AG04449 (cell line): Measurements from ENCODE around the gene LPCAT2.

Experiments used
- CTCF ChIA-PET: fragments of 350-600 bp; formaldehyde crosslinking; extraction: SDS; loops from one replicate; lab custom pipeline; 2021; ENCODE audit warnings: antibody characterized with exemption; lab: Yijun Ruan, JAX
- POLR2A ChIA-PET: fragments of 400-600, 350-600 bp; formaldehyde crosslinking; extraction: SDS; loops from one replicate; lab custom pipeline; 2020; ENCODE audit warnings: antibody characterized with exemption, inconsistent platforms; lab: Yijun Ruan, JAX
- DNase-seq: peaks from one replicate; pipeline ENCODE4 v3.0.0-alpha.2; 2010; ENCODE audit warnings: low read depth, low spot score
- H3K4me3 ChIP-seq: 2 replicates; pipeline ENCODE4 v1.5.1; 2011; ENCODE audit warnings: low read depth, mild to moderate bottlenecking, control low read depth, low read length
- TF ChIP-seq, protein P1 (sequence below): IDR thresholded peaks from one replicate; pipeline ENCODE4 v1.5.1; 2011; ENCODE audit warnings: mild to moderate bottlenecking, moderate library complexity, low read length, control low read depth, inconsistent platforms; ENCODE audit not compliant: insufficient read depth; ENCODE audit errors: missing control alignments

LPCAT2 gene

DNA sequence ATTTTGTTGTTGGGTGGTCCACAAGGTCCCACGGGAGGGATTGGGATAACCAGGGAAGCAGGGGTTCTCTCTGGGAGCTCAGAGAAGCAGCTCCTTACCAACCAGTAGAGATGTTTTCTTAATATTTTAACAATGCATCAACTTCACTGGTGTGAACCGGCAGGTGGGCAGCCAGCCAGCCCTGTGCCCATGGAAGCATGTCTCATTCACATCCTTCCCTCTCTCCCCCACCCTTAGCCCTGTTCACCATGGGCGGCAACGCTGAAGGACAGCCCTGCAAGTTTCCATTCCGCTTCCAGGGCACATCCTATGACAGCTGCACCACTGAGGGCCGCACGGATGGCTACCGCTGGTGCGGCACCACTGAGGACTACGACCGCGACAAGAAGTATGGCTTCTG is 20.6 kb upstream of the LPCAT2 start:
- TF ChIP-seq, protein P1, sequence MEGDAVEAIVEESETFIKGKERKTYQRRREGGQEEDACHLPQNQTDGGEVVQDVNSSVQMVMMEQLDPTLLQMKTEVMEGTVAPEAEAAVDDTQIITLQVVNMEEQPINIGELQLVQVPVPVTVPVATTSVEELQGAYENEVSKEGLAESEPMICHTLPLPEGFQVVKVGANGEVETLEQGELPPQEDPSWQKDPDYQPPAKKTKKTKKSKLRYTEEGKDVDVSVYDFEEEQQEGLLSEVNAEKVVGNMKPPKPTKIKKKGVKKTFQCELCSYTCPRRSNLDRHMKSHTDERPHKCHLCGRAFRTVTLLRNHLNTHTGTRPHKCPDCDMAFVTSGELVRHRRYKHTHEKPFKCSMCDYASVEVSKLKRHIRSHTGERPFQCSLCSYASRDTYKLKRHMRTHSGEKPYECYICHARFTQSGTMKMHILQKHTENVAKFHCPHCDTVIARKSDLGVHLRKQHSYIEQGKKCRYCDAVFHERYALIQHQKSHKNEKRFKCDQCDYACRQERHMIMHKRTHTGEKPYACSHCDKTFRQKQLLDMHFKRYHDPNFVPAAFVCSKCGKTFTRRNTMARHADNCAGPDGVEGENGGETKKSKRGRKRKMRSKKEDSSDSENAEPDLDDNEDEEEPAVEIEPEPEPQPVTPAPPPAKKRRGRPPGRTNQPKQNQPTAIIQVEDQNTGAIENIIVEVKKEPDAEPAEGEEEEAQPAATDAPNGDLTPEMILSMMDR = no peak
- CTCF ChIA-PET = interaction anchor here (1.0 to 1.4 kb wide), 3 partner anchors 8 to 51 kb away, joined by 3 to 4 read pairs (median 3); no protein-coding TSS in a partner anchor
- DNase-seq = no peak
- POLR2A ChIA-PET = interaction anchor here (1.0 to 2.8 kb wide), 4 partner anchors 9 to 12 kb away, joined by 3 to 34 read pairs (median 8); partner anchors contain the start of gene MMP2
- H3K4me3 ChIP-seq = no peak overlapping the region

DNA sequence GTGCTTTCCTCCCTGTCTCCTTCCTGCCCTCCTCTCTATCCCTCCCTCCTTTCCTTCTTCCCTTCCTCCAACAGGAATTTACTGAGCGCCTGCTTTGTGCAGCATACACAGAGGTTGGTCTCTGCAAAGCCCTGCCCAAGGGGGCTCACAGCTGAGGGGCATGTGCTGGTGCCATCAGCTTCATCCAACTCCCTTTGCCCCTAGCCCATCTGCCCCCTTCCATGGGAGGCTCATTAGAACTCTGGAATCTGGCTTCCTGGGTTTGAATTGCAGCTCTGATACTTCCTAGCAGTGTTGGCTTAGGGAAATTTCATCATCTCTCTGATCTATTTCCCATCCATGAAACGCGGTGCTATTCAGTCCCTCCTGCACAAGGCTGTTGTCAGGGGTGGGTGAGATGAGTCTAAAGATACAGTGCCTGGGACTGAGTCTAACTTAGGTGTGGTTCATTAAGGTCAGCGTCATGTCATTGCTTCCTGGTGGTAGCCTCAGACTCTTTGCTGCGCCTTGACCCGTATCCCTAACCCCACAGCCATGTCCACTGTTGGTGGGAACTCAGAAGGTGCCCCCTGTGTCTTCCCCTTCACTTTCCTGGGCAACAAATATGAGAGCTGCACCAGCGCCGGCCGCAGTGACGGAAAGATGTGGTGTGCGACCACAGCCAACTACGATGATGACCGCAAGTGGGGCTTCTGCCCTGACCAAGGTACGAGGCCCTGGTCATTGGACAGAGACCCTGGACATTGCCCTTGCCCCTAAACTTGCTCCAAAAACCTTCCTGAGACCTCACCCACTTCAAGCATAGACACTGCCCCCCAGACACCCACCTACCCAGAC is 19.5 kb upstream of the LPCAT2 start:
- TF ChIP-seq, protein P1 = no peak
- no peak for DNase-seq
- H3K4me3 ChIP-seq = no peak overlapping the region
- ChIA-PET CTCF (interaction anchor here (0.8 to 1.6 kb wide), 3 partner anchors 9 to 215 kb away, joined by 3 to 6 read pairs (median 4); no protein-coding TSS in a partner anchor), POLR2A (interaction anchor here (1.0 to 2.4 kb wide), 3 partner anchors 10 to 11 kb away, joined by 3 to 12 read pairs (median 6); partner anchors contain the start of gene MMP2)

DNA sequence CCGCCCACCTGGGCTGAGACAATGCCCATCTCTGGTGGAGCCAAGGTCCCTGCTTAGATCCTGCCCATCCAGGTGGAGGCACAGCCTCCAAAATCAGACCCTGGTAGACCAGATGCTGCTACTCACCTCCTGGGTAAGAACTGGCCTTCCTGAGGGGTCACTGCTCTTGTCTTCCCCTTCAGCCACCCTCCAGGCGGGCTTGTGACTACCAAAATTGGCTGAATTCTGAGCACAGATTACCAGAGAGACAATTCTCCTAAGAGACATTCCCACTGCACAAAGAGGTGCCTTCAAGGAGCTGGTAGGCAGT is 19.0 kb upstream of the LPCAT2 start:
- ChIA-PET POLR2A (interaction anchor here (1.9 kb wide), 1 partner anchor 10 kb away, joined by 6 read pairs; no protein-coding TSS in a partner anchor), CTCF (interaction anchor here (0.7 to 4.0 kb wide), 5 partner anchors 9 to 214 kb away, joined by 3 to 26 read pairs (median 4); no protein-coding TSS in a partner anchor)

DNA sequence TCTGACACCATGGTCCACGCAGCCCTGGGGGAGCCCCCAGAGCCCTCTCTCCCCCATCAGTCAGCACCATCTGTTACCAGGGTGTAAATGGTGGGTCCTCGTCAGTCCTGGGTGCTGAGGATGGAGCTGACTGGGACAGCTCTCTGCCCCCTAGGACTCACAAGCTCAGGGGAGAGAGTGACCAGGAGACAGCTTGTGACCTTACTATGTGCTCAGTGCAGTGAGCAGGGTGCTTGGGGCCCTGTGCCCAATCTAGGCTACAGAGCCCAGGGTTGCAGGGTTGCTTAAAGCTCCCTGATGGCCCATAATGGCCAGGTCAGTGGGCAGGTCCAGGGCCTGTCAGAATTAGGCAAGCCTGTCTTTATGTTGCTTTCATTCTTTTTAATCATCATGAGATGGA is 18.6 kb upstream of the LPCAT2 start:
- DNase-seq = no peak
- POLR2A ChIA-PET = interaction anchor here (1.9 kb wide), 1 partner anchor 9 kb away, joined by 6 read pairs; no protein-coding TSS in a partner anchor
- CTCF ChIA-PET = interaction anchor here (0.7 to 4.0 kb wide), 5 partner anchors 9 to 214 kb away, joined by 3 to 26 read pairs (median 4); no protein-coding TSS in a partner anchor

More for the DNA sequence above, 19.0 kb upstream of the LPCAT2 start:
- no peak overlapping the region for H3K4me3 ChIP-seq
- TF ChIP-seq, protein P1 = no peak
- DNase-seq = no peak

DNA sequence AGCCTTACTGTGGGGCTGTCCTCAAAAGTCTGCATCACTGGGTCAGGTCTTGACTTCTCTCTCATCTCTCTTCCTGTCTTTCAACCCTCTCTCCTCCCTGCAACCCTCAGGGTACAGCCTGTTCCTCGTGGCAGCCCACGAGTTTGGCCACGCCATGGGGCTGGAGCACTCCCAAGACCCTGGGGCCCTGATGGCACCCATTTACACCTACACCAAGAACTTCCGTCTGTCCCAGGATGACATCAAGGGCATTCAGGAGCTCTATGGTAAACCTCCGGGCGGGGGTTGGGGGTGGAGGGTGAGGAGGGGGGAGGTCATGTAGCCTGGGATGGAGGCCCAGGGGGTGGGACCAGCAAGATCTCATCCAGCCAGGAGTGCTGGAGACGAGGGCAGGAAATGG is 17.2 kb upstream of the LPCAT2 start:
- H3K4me3 ChIP-seq = no peak overlapping the region
- ChIA-PET POLR2A (no interaction called here), CTCF (interaction anchor here (1.1 to 4.0 kb wide), 4 partner anchors 11 to 56 kb away, joined by 3 to 26 read pairs (median 6); no protein-coding TSS in a partner anchor)
- TF ChIP-seq, protein P1 = no peak
- no peak for DNase-seq

More for the DNA sequence above, 18.6 kb upstream of the LPCAT2 start:
- no peak overlapping the region for H3K4me3 ChIP-seq
- TF ChIP-seq, protein P1 = no peak

DNA sequence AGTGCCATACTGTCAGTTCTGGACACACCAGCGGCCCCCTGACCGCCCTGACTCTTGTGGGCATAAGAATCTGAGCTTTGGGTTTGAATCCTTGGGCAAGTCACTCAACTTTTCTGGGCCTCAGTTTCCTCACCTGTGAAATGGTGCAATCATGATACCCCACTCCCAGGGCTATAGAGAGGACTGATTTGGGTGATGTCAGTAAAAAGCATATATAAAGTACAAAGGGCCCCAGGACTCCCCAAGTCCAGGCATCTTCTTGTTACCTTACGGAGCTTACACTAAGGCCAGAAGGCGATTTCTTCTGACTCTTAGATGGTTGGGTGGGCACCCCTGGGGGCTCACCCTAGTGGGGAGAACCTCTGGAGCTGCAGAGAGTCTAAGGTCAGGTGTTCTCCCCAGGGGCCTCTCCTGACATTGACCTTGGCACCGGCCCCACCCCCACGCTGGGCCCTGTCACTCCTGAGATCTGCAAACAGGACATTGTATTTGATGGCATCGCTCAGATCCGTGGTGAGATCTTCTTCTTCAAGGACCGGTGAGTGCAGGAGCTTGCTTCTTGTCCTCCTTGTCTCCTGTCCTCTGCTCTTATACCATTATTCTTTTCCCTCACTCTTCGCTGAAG is 16.0 kb upstream of the LPCAT2 start:
- no peak for DNase-seq
- TF ChIP-seq, protein P1 = no peak
- no peak overlapping the region for H3K4me3 ChIP-seq
- ChIA-PET CTCF (interaction anchor here (0.6 to 4.0 kb wide), 7 partner anchors 9 to 211 kb away, joined by 3 to 26 read pairs (median 4); no protein-coding TSS in a partner anchor), POLR2A (no interaction called here)
